Measurements from ENCODE around the gene C19orf67. TPM values are rescaled to one million over a fixed set of nuclear protein-coding genes. Genes with fewer than 3 reads are reported as not detected.

Gene C19orf67
- total and polyA plus RNA-seq, 2 of the 13 experiments (the other 11 are each of a cell fraction or from before 2014, with no cell fraction given): 0.11 to 0.32 TPM

- no peak for TF ChIP-seq ZBTB49 (CRISPR knock-in tag; IDR thresholded peaks at IDR 0.05; ENCODE audit: borderline replicate concordance)
- TF ChIP-seq MYNN (CRISPR knock-in tag; IDR thresholded peaks at IDR 0.05; ENCODE audit: low read depth): no peak
- TF ChIP-seq ZNF225 (CRISPR knock-in tag; IDR thresholded peaks at IDR 0.05): no peak
- TF ChIP-seq PHF8 (CRISPR knock-in tag; IDR thresholded peaks at IDR 0.05): no peak
- no peak for TF ChIP-seq ZNF569 (CRISPR knock-in tag; IDR thresholded peaks at IDR 0.05; ENCODE audit: borderline replicate concordance)
- TF ChIP-seq ZFP41 (CRISPR knock-in tag; IDR thresholded peaks at IDR 0.05; ENCODE audit: borderline replicate concordance): no peak
- peak; percentile 78 for TF ChIP-seq MNT (IDR thresholded peaks at IDR 0.05)
- no peak for TF ChIP-seq ZXDC (CRISPR knock-in tag; IDR thresholded peaks at IDR 0.05)
- TF ChIP-seq HOXA3 (CRISPR knock-in tag; IDR thresholded peaks at IDR 0.05): peak; percentile 60; the same call in 1 of the 2 replicates
- TF ChIP-seq PPARG (CRISPR knock-in tag; conservative IDR thresholded peaks at IDR 0.05): peak; percentile 75
- TF ChIP-seq KAT7 (CRISPR knock-in tag; IDR thresholded peaks at IDR 0.05; ENCODE audit: borderline replicate concordance): no peak
- peak; percentile 68; the same call in 1 of the 2 replicates for TF ChIP-seq CREM (IDR thresholded peaks at IDR 0.05)
- TF ChIP-seq CREM (CRISPR knock-in tag; IDR thresholded peaks at IDR 0.05): no peak
- TF ChIP-seq THRA (CRISPR knock-in tag; IDR thresholded peaks at IDR 0.05; ENCODE audit: borderline replicate concordance): peak; percentile 60; the same call in 1 of the 2 replicates
- TF ChIP-seq CEBPB (IDR thresholded peaks at IDR 0.05; ENCODE audit: borderline replicate concordance, low read depth, low read length): peak; percentile 41; the same call in 1 of the 2 replicates
- no peak; the same call in 1 of the 2 replicates for TF ChIP-seq ZNF605 (CRISPR knock-in tag; IDR thresholded peaks at IDR 0.05)
- TF ChIP-seq ZNF513 (CRISPR knock-in tag; conservative IDR thresholded peaks at IDR 0.05): no peak
- no peak for TF ChIP-seq JUND (CRISPR knock-in tag; IDR thresholded peaks at IDR 0.05)
- TF ChIP-seq PHF21A (CRISPR knock-in tag; IDR thresholded peaks at IDR 0.05): no peak
- peak; percentile 77 for TF ChIP-seq RARA (CRISPR knock-in tag; IDR thresholded peaks at IDR 0.05)
- TF ChIP-seq ISL2 (CRISPR knock-in tag; IDR thresholded peaks at IDR 0.05): 0 out of 2 replicates have a peak, but pooled peaks have one; percentile 27
- TF ChIP-seq PITX1 (CRISPR knock-in tag; IDR thresholded peaks at IDR 0.05): peak; percentile 44
Measured at GRCh38 chr19:14059652-14060155, 25.9 kb downstream of the C19orf67 start (continued).
